Right lobe of liver (tissue), 4 donors: ENCODE results near the gene USP37.

Experiments used
- CTCF ChIP-seq, 4 donors: fragments of 200-600 bp in 3 of 4; fragments of 450-650 bp in 1 of 4; IDR thresholded peaks; one replicate each; pipeline versions ENCODE4 v1.5.1 to v1.8.0; 2016 to 2022; ENCODE audit warnings: antibody characterized with exemption in 4 of 4, mild to moderate bottlenecking in 2 of 4
- POLR2A ChIP-seq: fragments of 450-650 bp; IDR thresholded peaks from one replicate; pipeline ENCODE4 v1.6.1; 2017; ENCODE audit warnings: antibody characterized with exemption, mild to moderate bottlenecking
- donor health status: DM: no; HTN: no; CAD: no.
- donor health status: DM: no; HTN: no; CAD: no.
- donor health status: DM: no; HTN: yes; CAD: no.

- TF ChIP-seq POLR2A = no peak
- TF ChIP-seq CTCF (IDR thresholded peaks at IDR 0.05) = no peak
These were observed 82.0 kb downstream of the USP37 start for GRCh38 chr2:218485986-218486667.
